Mucosa of gallbladder (tissue), 1 donor: ENCODE data around the gene CNTNAP5. TPM values are rescaled to one million over a fixed set of nuclear protein-coding genes. Genes with fewer than 3 reads are reported as not detected.

ENCODE experiments used
- DNase-seq: peaks from one replicate; pipeline ENCODE4 v3.0.0-alpha.2; 2020; ENCODE audit warnings: low spot score
- total RNA-seq: library from RNA; stranded (reverse); gene quantifications from one replicate; pipeline ENCODE4 v1.2.1, GENCODE V29; 2021
- donor health status: DM: no; HTN: no; CAD: no.

Gene CNTNAP5
- total RNA-seq, 1 donor from 2014 or later, result 31.7 TPM

GRCh38 chr2:124804014-124804940 lies 779.2 kb downstream of the CNTNAP5 start:
- peak; percentile 19 for DNase-seq

- DNase-seq, result no peak
Measured at GRCh38 chr2:124805060-124805459, 780.0 kb downstream of the CNTNAP5 start.

- peak; percentile 52 for DNase-seq
Measured at GRCh38 chr2:124810132-124810531, 785.0 kb downstream of the CNTNAP5 start.

- no peak for DNase-seq
Measured at GRCh38 chr2:124814968-124815745, 790.1 kb downstream of the CNTNAP5 start.

GRCh38 chr2:124816007-124816406 lies 790.9 kb downstream of the CNTNAP5 start:
- no peak for DNase-seq

GRCh38 chr2:124822516-124822915 lies 797.4 kb downstream of the CNTNAP5 start:
- DNase-seq, result no peak

GRCh38 chr2:124824441-124824840 lies 799.4 kb downstream of the CNTNAP5 start:
- no peak for DNase-seq

GRCh38 chr2:124832521-124832920 lies 807.4 kb downstream of the CNTNAP5 start:
- DNase-seq, result no peak

- DNase-seq, result no peak
Measured at GRCh38 chr2:124834331-124834730, 809.2 kb downstream of the CNTNAP5 start.

GRCh38 chr2:124835331-124835730 lies 810.2 kb downstream of the CNTNAP5 start:
- no peak for DNase-seq

GRCh38 chr2:124836416-124836815 lies 811.3 kb downstream of the CNTNAP5 start:
- no peak for DNase-seq

GRCh38 chr2:124837496-124837895 lies 812.4 kb downstream of the CNTNAP5 start:
- DNase-seq, result no peak

GRCh38 chr2:124838406-124838805 lies 813.3 kb downstream of the CNTNAP5 start:
- no peak for DNase-seq

- DNase-seq, result no peak
Measured at GRCh38 chr2:124867247-124867646, 842.2 kb downstream of the CNTNAP5 start.

- DNase-seq, result no peak
Measured at GRCh38 chr2:124874219-124874618, 849.1 kb downstream of the CNTNAP5 start.

- no peak for DNase-seq
Measured at GRCh38 chr2:124874676-124875075, 849.6 kb downstream of the CNTNAP5 start.

- no peak for DNase-seq
Measured at GRCh38 chr2:124875627-124876244, 850.6 kb downstream of the CNTNAP5 start.

- DNase-seq, result no peak
Measured at GRCh38 chr2:124877141-124877577, 852.1 kb downstream of the CNTNAP5 start.

- peak; percentile 12 for DNase-seq
Measured at GRCh38 chr2:124879640-124880039, 854.6 kb downstream of the CNTNAP5 start.

GRCh38 chr2:124880995-124881394 lies 855.9 kb downstream of the CNTNAP5 start:
- no peak for DNase-seq

GRCh38 chr2:124882423-124882822 lies 857.3 kb downstream of the CNTNAP5 start:
- DNase-seq, result no peak

GRCh38 chr2:124883595-124883994 lies 858.5 kb downstream of the CNTNAP5 start:
- no peak for DNase-seq
